Measurements from ENCODE around the gene SPDYE16. TPM values are rescaled to one million over a fixed set of nuclear protein-coding genes. Genes with fewer than 3 reads are reported as not detected.
"Not testable (repeated sequence)": the region's sequence is repeated elsewhere in the genome, so short reads cannot be mapped to it uniquely, and the experiment has no call there.

Gene SPDYE16
- total RNA-seq, 2 donors from 2014 or later: not detected

GRCh38 chr7:76515999-76516443 is 27.1 kb downstream of the SPDYE16 start:
- Histone ChIP-seq H3K27ac (no peak overlapping the region), H3K4me1 (no peaks in the 10 kb centered on the region), H3K27me3 (no peaks in the 10 kb centered on the region), H3K9me3 (no peaks in the 10 kb centered on the region), H3K4me3 (no peak overlapping the region), H3K36me3 (no peaks in the 10 kb centered on the region)
- peak in 1 of 2 donors; percentile 51 for TF ChIP-seq CTCF (IDR thresholded peaks at IDR 0.05)
- no peak for DNase-seq (ENCODE audit: low spot score)

GRCh38 chr7:76514926-76515771 is 27.9 kb downstream of the SPDYE16 start:
- no peak for TF ChIP-seq CTCF (IDR thresholded peaks at IDR 0.05)
- Histone ChIP-seq H3K9me3 (no peaks in the 10 kb centered on the region), H3K4me1 (no peaks in the 10 kb centered on the region), H3K36me3 (no peaks in the 10 kb centered on the region), H3K27me3 (no peaks in the 10 kb centered on the region), H3K27ac (no peak overlapping the region), H3K4me3 (no peak overlapping the region)
- DNase-seq (ENCODE audit: low spot score): no peak

GRCh38 chr7:76513817-76514799 is 29.0 kb downstream of the SPDYE16 start:
- no peaks in the 10 kb centered on the region for H3K4me1 ChIP-seq
- DNase-seq (ENCODE audit: low spot score): no peak
- H3K27me3 ChIP-seq: no peaks in the 10 kb centered on the region
- no peak overlapping the region for H3K4me3 ChIP-seq
- no peak for TF ChIP-seq CTCF (IDR thresholded peaks at IDR 0.05)
- H3K9me3 ChIP-seq: no peaks in the 10 kb centered on the region
- no peaks in the 10 kb centered on the region for H3K36me3 ChIP-seq
- no peak overlapping the region for H3K27ac ChIP-seq

- DNase-seq (ENCODE audit: low spot score): no peak
- Histone ChIP-seq H3K4me3 (no peak overlapping the region), H3K36me3 (no peaks in the 10 kb centered on the region), H3K9me3 (no peaks in the 10 kb centered on the region), H3K27ac (no peak overlapping the region), H3K27me3 (no peaks in the 10 kb centered on the region), H3K4me1 (no peaks in the 10 kb centered on the region)
- TF ChIP-seq CTCF (IDR thresholded peaks at IDR 0.05): peak in 1 of 2 donors; percentile 24
Measured at GRCh38 chr7:76512941-76513816, 29.9 kb downstream of the SPDYE16 start.

- H3K4me3 ChIP-seq; H3K36me3 ChIP-seq; H3K27ac ChIP-seq; H3K27me3 ChIP-seq; H3K9me3 ChIP-seq; H3K4me1 ChIP-seq; DNase-seq (ENCODE audit: low spot score): not testable (repeated sequence)
Measured at GRCh38 chr7:76511911-76512885, 30.9 kb downstream of the SPDYE16 start.

- H3K27ac ChIP-seq; H3K4me1 ChIP-seq; H3K4me3 ChIP-seq; H3K27me3 ChIP-seq; H3K36me3 ChIP-seq; H3K9me3 ChIP-seq; DNase-seq (ENCODE audit: low spot score): not testable (repeated sequence)
Measured at GRCh38 chr7:76511200-76511910, 31.7 kb downstream of the SPDYE16 start.

Measured in right atrium auricular region (tissue), 2 donors.